ENCODE measurements around the gene CKMT2. TPM values are rescaled to one million over a fixed set of nuclear protein-coding genes. Genes with fewer than 3 reads are reported as not detected.

Gene CKMT2
- total and polyA plus RNA-seq, 2 of the 8 experiments (the other 6 are each of a cell fraction or from before 2014, with no cell fraction given) = 2.4 to 5.0 TPM

- Histone ChIP-seq H2AFZ (ENCODE audit: low read length) (no peak overlapping the region), H3K36me3 (ENCODE audit: control insufficient read depth in 2 of 4, insufficient read depth in 4 of 4, low read length in 3 of 4) (no peaks in the 10 kb centered on the region), H3K4me1 (replicated peaks in 1 of 4; ENCODE audit: control insufficient read depth in 3 of 4, insufficient read depth in 4 of 4, low read length in 3 of 4) (no peaks in the 10 kb centered on the region), H2AK5ac (ENCODE audit: low read depth, low read length) (no peak overlapping the region), H3K18ac (ENCODE audit: extremely low read depth, low read length) (no peak overlapping the region), H4K91ac (replicated peaks; ENCODE audit: insufficient read length, low read length) (no peak overlapping the region), H4K8ac (ENCODE audit: extremely low read depth, insufficient read depth, low read length) (no peak overlapping the region), H2BK120ac (replicated peaks; ENCODE audit: low read depth, low read length) (no peak overlapping the region), H2BK15ac (ENCODE audit: low read length) (no peak overlapping the region), H3K9me3 (ENCODE audit: insufficient read depth in 2 of 2, low read depth in 1 of 2, low read length in 1 of 2) (no peaks in the 10 kb centered on the region), H2BK5ac (ENCODE audit: low read depth, low read length) (no peak overlapping the region), H2BK12ac (ENCODE audit: low read depth, low read length) (no peak overlapping the region), H3K14ac (ENCODE audit: insufficient read length) (no peak overlapping the region), H3K4me3 (ENCODE audit: extremely low read depth in 1 of 4, insufficient read depth in 2 of 4, low read depth in 3 of 4, low read length in 4 of 4) (no peak overlapping the region), H3K9ac (replicated peaks in 1 of 4; ENCODE audit: extremely low read depth in 1 of 4, low read depth in 3 of 4, low read length in 3 of 4) (no peak overlapping the region), H2BK20ac (ENCODE audit: low read length) (no peak overlapping the region), H3K27me3 (replicated peaks in 1 of 4; ENCODE audit: control insufficient read depth in 3 of 4, extremely low read depth in 1 of 4, insufficient read depth in 3 of 4, low read length in 3 of 4) (no peaks in the 10 kb centered on the region), H3K4ac (replicated peaks; ENCODE audit: insufficient read length, low read depth, low read length) (no peak overlapping the region), H3K27ac (ENCODE audit: low read depth, low read length) (no peak overlapping the region), H3K79me2 (ENCODE audit: control insufficient read depth in 1 of 2, insufficient read depth in 2 of 2, low read length in 2 of 2) (no peaks in the 10 kb centered on the region), H4K5ac (ENCODE audit: insufficient read length, low read depth, low read length) (no peak overlapping the region), H3K56ac (replicated peaks; ENCODE audit: insufficient read length, low read depth, low read length) (no peak overlapping the region), H3K79me1 (ENCODE audit: low read depth, low read length) (no peaks in the 10 kb centered on the region; the same call in 1 of the 2 replicates), H4K20me1 (replicated peaks in 1 of 2; ENCODE audit: control insufficient read depth in 1 of 2, insufficient read depth in 2 of 2, low read length in 2 of 2) (no peaks in the 10 kb centered on the region), H3K23ac (ENCODE audit: insufficient read length) (no peak overlapping the region), H3K23me2 (ENCODE audit: low read depth, low read length) (no peaks in the 10 kb centered on the region), H3K4me2 (ENCODE audit: insufficient read depth in 1 of 2, low read depth in 2 of 2, low read length in 2 of 2) (no peak overlapping the region)
- DNase-seq (ENCODE audit: low read depth in 1 of 2, low spot score in 2 of 2) (no peak), FAIRE-seq (no peak)
- ChIA-PET POLR2A (ENCODE audit: partially characterized antibody) (interaction anchor here (1.8 kb wide), 1 partner anchor 9 kb away, joined by 5 read pairs; no protein-coding TSS in a partner anchor), CTCF (ENCODE audit: partially characterized antibody) (interaction anchor here (1.4 to 1.6 kb wide), 3 partner anchors 11 to 75 kb away, joined by 3 to 5 read pairs (median 4); partner anchors contain the start of gene CKMT2)
- no peak for TF ChIP-seq BCL11A (IDR thresholded peaks at IDR 0.05; ENCODE audit: low read depth in 2 of 2, low read length in 2 of 2)
- no peak for TF ChIP-seq CHD2 (IDR thresholded peaks at IDR 0.05; ENCODE audit: low read length)
- TF ChIP-seq SP4 (IDR thresholded peaks at IDR 0.05; ENCODE audit: low read length) = no peak
- no peak for TF ChIP-seq SP1 (IDR thresholded peaks at IDR 0.05; ENCODE audit: low read depth, low read length)
- no peak for TF ChIP-seq GABPA (IDR thresholded peaks at IDR 0.05; ENCODE audit: borderline replicate concordance, insufficient read depth, low read length)
- no peak for TF ChIP-seq TAF1 (IDR thresholded peaks at IDR 0.05; ENCODE audit: low read depth, low read length)
Measured at GRCh38 chr5:81222285-81222684, 10.8 kb upstream of the CKMT2 start.

All from H1 (cell line).